Stimulated activated CD8-positive, alpha-beta memory T cell treated with anti-CD3 and anti-CD28 coated beads, Interleukin-7, amount 100 ng/mL, for 1 hour (primary cell): Measurements from ENCODE around the gene STKLD1.
"Not testable (repeated sequence)": the region's sequence is repeated elsewhere in the genome, so short reads cannot be mapped to it uniquely, and the experiment has no call there.

Source experiments
- DNase-seq, 2 donors: peaks; one replicate each; pipeline ENCODE4 v3.0.0-alpha.2; 2020; ENCODE audit warnings: low read depth in 2 of 2

Gene STKLD1

GRCh38 chr9:133375724-133376654, at the start of gene STKLD1, which contains the start of gene SURF4:
Gene STKLD1 (plus strand): TSS chr9:133376366. CDS start chr9:133376474, 108 bp downstream.
Gene SURF4 (minus strand): TSS chr9:133376060. CDS start chr9:133375969, 91 bp downstream.
- peak; percentile 91 for DNase-seq

DNA sequence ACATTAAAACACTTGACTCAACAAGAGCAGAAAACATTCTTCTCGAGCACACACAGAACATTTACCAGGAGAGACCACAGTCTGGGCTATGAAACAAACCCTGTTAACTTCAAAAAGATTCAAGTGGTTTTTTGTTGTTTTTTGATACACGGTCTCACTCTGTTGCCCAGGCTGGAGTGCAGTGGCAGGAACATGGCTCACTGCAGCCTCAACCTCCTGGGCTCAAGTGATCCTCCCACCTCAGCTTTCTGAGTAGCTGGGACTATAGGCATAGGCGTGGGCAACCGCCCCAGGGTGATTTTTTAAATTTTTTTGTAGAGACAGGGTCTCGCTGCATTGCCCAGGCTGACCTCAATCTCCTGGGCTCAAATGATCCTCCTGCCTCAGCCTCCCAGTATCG, 49.1 kb upstream of the STKLD1 start:
- not testable (repeated sequence) for DNase-seq

DNA sequence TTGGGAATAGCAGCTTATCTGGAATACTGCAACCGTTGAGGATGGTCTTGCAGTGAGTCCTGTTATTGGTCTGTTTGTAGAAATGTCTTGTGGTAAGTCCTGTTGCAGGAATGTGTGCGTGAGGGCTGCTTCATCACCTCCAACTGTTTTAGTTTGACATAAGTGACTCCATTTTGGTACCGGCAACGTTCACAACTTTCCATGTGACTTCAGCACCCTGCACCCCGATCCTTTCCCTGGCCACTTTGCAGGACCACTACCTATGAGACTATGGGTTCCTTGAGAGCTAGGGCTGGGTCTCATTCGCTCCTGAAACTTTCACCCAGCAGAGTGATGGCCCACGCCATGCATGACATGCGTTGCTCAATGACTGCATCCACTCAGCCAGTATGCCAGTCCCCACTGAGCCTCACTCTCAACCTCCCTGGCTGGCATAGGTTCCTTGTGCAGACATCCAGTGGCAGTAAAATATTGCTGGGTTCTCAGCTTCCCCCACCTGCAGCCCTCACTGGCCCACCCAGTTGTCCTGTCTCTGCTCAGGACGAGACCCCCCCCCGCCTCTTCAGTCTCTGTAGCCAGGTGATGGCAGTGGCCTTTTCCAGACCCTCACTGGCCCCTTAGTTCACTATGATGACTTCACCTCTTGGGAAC, 48.2 kb upstream of the STKLD1 start:
- DNase-seq, result no peak

DNA sequence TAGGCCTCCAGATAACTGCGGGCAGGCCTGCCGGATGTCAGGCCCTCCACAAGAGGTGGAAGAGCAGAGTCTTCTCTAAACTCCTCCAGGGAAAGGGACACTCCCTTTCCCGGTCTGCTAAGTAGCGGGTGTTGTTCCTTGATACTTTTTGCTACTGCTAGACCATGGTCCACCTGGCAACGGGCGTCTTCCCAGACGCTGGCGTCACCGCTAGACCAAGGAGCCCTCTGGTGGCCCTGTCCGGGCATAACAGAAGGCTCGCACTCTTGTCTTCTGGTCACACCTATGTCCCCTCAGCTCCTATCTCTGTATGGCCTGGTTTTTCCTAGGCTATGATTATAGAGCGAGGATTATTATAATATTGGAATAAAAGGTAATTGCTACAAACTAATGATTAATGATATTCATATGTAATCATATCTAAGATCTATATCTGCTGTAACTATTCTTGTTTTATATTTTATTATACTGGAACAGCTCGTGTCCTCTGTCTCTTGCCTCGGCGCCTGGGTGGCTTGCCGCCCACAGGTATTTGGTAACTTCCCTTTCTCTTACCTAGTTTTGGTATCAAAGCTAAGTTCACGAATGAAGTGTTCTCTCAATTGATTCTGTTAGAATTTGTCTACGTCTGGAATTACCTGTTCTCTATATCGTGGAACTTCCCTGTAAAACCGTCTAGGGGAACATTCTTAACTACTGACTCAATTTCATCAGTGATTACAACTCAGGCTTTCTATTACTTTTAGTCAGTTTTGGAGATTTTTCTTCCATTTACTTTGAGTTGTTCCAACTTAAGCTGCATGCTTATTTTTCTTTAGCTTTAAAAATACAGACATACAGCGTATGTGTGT, 46.6 kb upstream of the STKLD1 start:
- not testable (repeated sequence) for DNase-seq

DNA sequence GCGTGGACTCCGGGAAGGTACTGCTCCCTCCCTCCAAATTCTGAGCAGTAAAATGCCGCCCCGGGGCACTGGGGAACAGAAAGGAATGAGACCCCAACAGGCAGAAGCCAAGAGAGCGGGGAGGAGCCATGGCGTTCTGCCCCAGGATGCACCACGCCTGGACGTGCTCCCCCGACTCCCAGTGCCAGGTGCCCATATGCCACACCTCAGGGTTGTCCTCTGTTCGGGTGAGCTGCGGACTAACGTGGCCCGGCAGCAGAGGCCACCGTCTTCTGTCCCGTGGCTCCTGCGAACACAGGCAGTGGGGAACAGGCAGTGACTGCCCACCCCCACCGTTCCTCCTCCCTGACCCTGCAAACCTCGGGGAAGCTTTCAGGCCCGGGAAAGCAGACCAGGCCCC, 44.9 kb upstream of the STKLD1 start:
- DNase-seq, result no peak

DNA sequence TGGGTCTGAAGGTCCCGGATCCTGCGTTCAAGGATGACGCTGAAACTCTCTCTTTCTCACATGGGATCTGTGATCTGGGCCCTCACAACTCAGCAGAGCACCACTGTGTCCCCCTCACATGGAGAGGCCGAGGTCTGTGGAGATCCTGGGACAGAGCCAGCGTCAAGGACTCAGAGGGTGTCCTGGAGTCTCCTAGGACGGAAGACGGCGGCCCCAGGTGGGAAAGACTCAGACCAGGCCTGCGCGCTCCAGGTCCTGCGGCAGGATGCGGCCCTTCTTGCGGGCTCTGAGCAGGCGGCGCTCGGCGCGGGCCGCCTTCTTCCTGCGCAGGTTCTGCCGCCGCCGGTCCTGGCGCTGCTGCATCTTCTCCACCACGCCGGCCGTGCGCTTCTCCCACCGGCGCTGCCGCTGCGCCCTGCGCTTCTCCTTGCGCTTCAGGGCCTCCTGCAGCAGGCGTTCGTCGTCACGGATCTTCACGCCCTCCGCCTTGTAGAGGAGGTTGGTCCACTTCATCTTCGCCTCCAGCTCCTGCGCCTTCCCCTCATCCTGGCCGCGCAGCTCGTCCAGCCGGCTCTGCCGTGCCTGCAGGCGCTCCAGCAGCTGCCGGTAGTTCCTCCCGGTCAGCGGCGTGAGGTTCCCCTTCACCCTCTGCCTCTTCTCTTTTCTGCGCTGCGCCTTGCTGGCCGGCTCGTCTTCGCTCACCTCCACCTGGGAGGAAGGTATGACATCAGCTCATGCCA, 44.4 kb upstream of the STKLD1 start:
- no peak for DNase-seq

DNA sequence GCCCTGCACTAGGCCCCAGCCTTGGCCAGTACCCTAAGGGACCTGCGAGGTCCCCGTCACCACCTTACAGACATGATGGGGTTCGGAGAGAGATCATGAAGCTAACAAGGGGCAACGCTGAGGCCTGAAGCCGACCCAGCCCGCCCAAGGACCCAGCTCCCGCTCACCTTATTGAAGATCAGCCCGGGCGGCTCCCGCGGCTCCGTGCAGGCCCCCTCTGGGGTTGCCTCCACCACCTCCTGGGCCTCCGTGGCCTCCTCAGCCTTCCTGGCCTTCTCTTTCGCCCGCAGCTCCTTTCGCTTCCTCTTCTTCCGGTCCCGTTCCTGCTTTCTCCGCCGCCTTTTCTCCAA, 43.8 kb upstream of the STKLD1 start:
- no peak for DNase-seq

GRCh38 chr9:133333011-133333410, 43.2 kb upstream of the STKLD1 start:
- no peak for DNase-seq

- DNase-seq, result no peak
Measured at GRCh38 chr9:133333566-133333965, 42.6 kb upstream of the STKLD1 start.

DNA sequence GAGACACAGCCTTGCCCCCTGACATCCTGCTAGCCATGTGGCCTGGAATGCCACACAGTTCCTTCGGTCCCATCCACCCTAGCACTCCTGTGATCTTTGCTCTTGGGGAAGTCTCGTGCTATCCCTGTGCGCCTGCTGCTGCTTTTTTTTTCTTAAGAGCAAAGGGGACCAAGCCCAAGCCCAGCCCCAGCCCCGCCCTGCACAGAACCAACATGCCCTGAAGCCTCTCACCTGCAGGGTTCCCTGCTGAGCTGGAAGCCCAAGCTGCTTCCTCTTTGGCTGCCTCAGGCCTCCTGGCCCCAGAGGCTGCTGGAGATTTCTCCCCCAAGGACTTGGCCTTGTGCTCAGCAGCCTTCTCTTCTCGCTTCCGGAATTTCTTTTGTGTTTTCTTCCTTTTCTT, 42.0 kb upstream of the STKLD1 start:
- DNase-seq, result no peak

GRCh38 chr9:133334888-133335287, 41.3 kb upstream of the STKLD1 start:
- DNase-seq, result not testable (repeated sequence)

DNA sequence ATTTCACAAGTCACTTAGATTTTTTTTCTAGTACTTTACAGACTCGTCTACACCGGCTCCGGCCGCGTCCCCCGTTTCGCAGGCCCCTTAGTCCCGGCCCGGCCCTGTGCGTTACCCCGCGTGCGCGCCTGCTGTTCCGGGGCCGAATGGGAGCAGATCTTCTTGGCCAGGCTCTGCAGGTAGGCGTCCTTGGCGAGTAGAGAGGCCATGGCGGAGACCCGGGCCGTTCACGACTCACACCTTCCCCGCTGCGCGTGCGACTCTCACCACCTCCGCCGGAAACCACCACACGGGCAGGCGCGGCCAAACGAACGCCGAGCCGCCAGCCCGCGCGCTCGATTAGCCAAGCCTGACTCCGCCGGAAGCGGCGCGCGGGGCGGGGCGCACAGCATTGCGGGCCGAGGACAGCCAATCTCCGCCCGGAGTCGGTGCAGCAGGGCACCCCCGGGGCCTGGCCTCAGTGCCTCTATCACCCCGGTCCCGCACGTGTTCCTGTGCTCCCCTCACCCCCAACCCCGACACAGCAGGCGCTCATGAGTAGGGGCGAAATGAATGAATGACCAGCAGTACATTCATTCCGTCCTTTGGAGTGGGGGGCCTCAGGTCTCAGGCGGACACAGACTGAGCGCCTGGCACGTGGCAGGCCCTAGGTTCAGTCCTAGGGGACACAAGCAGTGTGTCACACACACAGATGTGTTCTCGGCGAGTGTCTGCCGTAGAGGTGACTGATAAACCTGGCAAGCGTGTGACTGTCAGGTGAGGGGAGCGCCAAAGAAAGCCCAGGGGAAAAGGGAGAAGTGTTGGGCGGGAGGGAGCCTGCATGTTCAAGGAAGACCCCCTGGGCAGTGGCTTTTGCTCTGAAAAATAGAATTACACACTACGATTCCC, 40.0 kb upstream of the STKLD1 start, which contains the start of gene SURF6:
SURF6 (minus strand) TSS at position 265 of the 888 bp plus-strand sequence; CDS start at position 209, 56 bp downstream.
- peak; percentile 84 to 85 for DNase-seq

GRCh38 chr9:133339641-133340040, 36.5 kb upstream of the STKLD1 start:
- DNase-seq, result no peak

- DNase-seq, result no peak
Measured at GRCh38 chr9:133340256-133340655, 35.9 kb upstream of the STKLD1 start.

DNA sequence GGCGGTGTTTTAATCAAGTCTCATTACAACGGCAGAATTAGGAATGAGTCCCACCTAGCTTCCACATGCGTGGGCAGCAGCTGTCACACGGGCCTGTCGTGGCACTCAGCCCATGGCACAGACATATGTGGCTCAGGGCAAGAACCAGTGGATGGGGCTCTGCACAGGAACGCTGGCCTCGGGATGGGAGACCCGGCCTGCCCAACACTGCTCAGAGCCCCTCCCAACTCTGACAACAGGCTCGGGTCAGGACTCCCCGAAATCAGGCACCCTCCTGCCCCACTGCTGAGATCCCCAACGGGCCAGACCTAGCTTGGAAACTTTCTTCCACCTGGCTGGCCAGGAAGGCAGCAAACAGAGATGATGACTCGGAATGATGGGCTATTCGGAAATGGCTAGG, 35.2 kb upstream of the STKLD1 start:
- DNase-seq, result no peak

DNA sequence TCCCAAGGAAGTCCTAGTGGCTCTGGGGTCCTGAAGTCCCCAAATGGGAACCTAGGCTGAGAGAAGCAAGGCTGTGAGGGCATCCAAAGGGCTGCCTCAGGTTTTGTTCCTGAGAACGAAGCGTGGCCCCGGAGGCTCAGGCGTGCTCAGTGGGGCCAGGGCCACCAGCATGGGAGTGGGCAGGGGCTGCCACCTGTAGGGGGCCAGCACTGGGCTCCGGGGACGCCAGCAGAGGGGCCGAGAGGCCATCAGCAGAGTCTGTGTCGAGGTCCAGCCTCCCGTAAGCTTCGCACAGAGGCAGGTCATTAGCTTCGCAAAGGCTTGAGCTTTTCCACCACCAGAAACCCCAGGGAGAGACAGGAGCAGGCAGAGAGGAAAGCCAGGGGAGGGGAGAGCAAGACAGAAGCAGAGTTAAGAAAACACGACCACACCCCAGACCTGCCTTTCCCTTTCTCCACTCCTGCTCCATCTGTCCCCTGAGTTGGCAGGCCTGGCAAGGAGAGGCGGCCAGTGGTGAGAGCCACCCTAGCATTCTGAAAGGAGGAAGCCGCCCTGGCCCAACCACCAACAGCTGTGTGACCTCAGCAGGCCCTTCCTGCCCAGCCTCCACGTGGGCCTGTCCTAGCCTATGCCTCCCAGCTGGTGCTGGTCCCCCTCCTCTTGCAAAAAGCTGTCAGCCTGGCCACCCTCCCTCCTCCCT, 34.6 kb upstream of the STKLD1 start:
- no peak for DNase-seq

GRCh38 chr9:133342069-133342406, 34.1 kb upstream of the STKLD1 start:
- DNase-seq, result no peak

- no peak for DNase-seq
Measured at GRCh38 chr9:133342570-133342969, 33.6 kb upstream of the STKLD1 start.

GRCh38 chr9:133344071-133344470, 32.1 kb upstream of the STKLD1 start:
- DNase-seq, result no peak

- no peak for DNase-seq
Measured at GRCh38 chr9:133344979-133345378, 31.2 kb upstream of the STKLD1 start.
